ENCODE measurements around the gene CDH8. TPM values are rescaled to one million over a fixed set of nuclear protein-coding genes. Genes with fewer than 3 reads are reported as not detected.

Gene CDH8
- total RNA-seq, 2 experiments from 2014 or later = not detected

GRCh38 chr16:61987474-61988012 lies 48.7 kb downstream of the CDH8 start:
- no peak for DNase-seq (ENCODE audit: low spot score)
- Histone ChIP-seq H3K4me1 (ENCODE audit: insufficient read depth, low read length, poor library complexity, severe bottlenecking) (no peaks in the 10 kb centered on the region), H4K20me1 (ENCODE audit: insufficient read depth, low read length) (no peaks in the 10 kb centered on the region), H2AFZ (ENCODE audit: low read length) (no peak overlapping the region), H3K79me2 (ENCODE audit: insufficient read depth, low read depth, low read length) (no peaks in the 10 kb centered on the region), H3K4me2 (ENCODE audit: low read length) (no peak overlapping the region), H3K36me3 (ENCODE audit: insufficient read depth, low read length) (no peaks in the 10 kb centered on the region), H3K9me2 (ENCODE audit: insufficient read depth, low read length) (no peaks in the 10 kb centered on the region), H3K27ac (ENCODE audit: low read depth, low read length, poor library complexity, severe bottlenecking) (no peak overlapping the region), H3K9me3 (ENCODE audit: low read length) (no peaks in the 10 kb centered on the region), H3K4me3 (ENCODE audit: low read depth, low read length, poor library complexity, severe bottlenecking) (no peak overlapping the region)
- ChIA-PET POLR2A (no interaction called here), CTCF (ENCODE audit: unreplicated experiment) (no interaction called here)
- intact Hi-C loops (cut with micrococcal nuclease; ENCODE audit: unreplicated experiment) = no loop called here
- TF ChIP-seq CTCF (conservative IDR thresholded peaks at IDR 0.05; ENCODE audit: low read length) = no peak
- no peak for TF ChIP-seq EZH2phosphoT487 (IDR thresholded peaks at IDR 0.05; ENCODE audit: borderline replicate concordance, low read depth, low read length)
- BruUV-seq (replicated peaks) = no TSS peak

DNA sequence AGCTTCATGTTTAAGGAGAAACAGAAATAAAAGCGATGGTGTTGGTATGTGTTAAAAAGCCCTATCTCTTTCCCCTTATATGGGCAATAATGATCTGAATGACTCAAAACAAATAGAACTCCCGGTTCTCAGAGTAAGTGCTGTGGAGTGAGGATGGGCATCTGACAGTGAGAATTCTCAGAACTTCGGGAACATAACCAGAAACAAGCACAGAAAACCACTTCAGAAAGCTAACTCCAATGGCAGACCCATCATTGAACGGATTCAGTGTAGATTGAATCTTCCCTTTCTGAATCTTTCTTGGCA lies 67.2 kb downstream of the CDH8 start:
- Histone ChIP-seq H3K9me3 (ENCODE audit: low read length) (no peaks in the 10 kb centered on the region), H3K36me3 (ENCODE audit: insufficient read depth, low read length) (no peaks in the 10 kb centered on the region), H3K4me2 (ENCODE audit: low read length) (no peak overlapping the region), H2AFZ (ENCODE audit: low read length) (no peak overlapping the region), H3K27ac (ENCODE audit: low read depth, low read length, poor library complexity, severe bottlenecking) (no peak overlapping the region), H4K20me1 (ENCODE audit: insufficient read depth, low read length) (no peaks in the 10 kb centered on the region), H3K79me2 (ENCODE audit: insufficient read depth, low read depth, low read length) (no peaks in the 10 kb centered on the region), H3K9me2 (ENCODE audit: insufficient read depth, low read length) (no peaks in the 10 kb centered on the region), H3K4me1 (ENCODE audit: insufficient read depth, low read length, poor library complexity, severe bottlenecking) (no peaks in the 10 kb centered on the region), H3K4me3 (ENCODE audit: low read depth, low read length, poor library complexity, severe bottlenecking) (no peak overlapping the region)
- intact Hi-C loops (cut with micrococcal nuclease; ENCODE audit: unreplicated experiment) = no loop called here
- CTCF ChIA-PET (ENCODE audit: unreplicated experiment) = no interaction called here
- TF ChIP-seq CTCF (conservative IDR thresholded peaks at IDR 0.05; ENCODE audit: low read length) (no peak), EZH2phosphoT487 (IDR thresholded peaks at IDR 0.05; ENCODE audit: borderline replicate concordance, low read depth, low read length) (no peak)
- no TSS peak for BruUV-seq (replicated peaks)
- DNase-seq (ENCODE audit: low spot score) = no peak
- POLR2A ChIA-PET = interaction anchor here (0.5 to 0.7 kb wide), 5 partner anchors 17 to 1058 kb away, joined by 3 read pairs; no protein-coding TSS in a partner anchor

- no TSS peak for BruUV-seq (replicated peaks)
- H3K4me1 ChIP-seq (ENCODE audit: insufficient read depth, low read length, poor library complexity, severe bottlenecking) = no peaks in the 10 kb centered on the region
- H3K4me3 ChIP-seq (ENCODE audit: low read depth, low read length, poor library complexity, severe bottlenecking) = no peak overlapping the region
- no peak overlapping the region for H3K27ac ChIP-seq (ENCODE audit: low read depth, low read length, poor library complexity, severe bottlenecking)
- no peaks in the 10 kb centered on the region for H3K9me3 ChIP-seq (ENCODE audit: low read length)
- intact Hi-C loops (cut with micrococcal nuclease; ENCODE audit: unreplicated experiment) = no loop called here
- H3K9me2 ChIP-seq (ENCODE audit: insufficient read depth, low read length) = no peaks in the 10 kb centered on the region
- TF ChIP-seq EZH2phosphoT487 (IDR thresholded peaks at IDR 0.05; ENCODE audit: borderline replicate concordance, low read depth, low read length) (no peak), CTCF (conservative IDR thresholded peaks at IDR 0.05; ENCODE audit: low read length) (no peak)
- H3K79me2 ChIP-seq (ENCODE audit: insufficient read depth, low read depth, low read length) = no peaks in the 10 kb centered on the region
- H3K4me2 ChIP-seq (ENCODE audit: low read length) = no peak overlapping the region
- H4K20me1 ChIP-seq (ENCODE audit: insufficient read depth, low read length) = no peaks in the 10 kb centered on the region
- H3K36me3 ChIP-seq (ENCODE audit: insufficient read depth, low read length) = no peaks in the 10 kb centered on the region
- DNase-seq (ENCODE audit: low spot score) = no peak
- POLR2A ChIA-PET = interaction anchor here (0.5 to 0.7 kb wide), 4 partner anchors 17 to 1058 kb away, joined by 3 read pairs; no protein-coding TSS in a partner anchor
- CTCF ChIA-PET (ENCODE audit: unreplicated experiment) = no interaction called here
- no peak overlapping the region for H2AFZ ChIP-seq (ENCODE audit: low read length)
Observed at GRCh38 chr16:61968242-61969076, 67.8 kb downstream of the CDH8 start.
